LNCAP (cell line): Measurements from ENCODE around the gene KDM6A.

Experiments
- CTCF ChIP-seq: fragments of 450-650 bp; IDR thresholded peaks from 2 replicates; pipeline ENCODE4 v1.5.1; 2017; ENCODE audit warnings: mild to moderate bottlenecking

KDM6A gene

GRCh38 chrX:44906542-44906941 is 33.6 kb downstream of the KDM6A start:
- TF ChIP-seq CTCF = no peak

DNA sequence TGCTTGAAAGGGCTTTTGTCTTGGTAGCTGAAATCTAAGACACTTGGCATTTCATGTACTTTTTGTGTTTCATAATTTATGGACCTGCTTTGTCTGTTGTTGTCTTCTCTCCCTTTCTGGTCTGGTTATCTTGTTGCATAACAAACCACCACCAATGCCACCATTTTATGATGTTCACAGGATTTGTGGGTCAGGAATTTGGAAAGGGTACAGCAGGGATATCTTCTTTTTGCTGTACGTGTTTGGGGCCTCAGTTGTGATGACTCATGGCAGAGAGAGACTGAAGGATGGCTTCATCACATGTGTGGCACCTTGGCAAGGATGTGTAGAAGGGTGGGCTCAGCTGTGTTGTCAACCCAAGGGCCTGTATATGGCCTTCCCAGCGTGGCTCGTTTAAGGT is 35.2 kb downstream of the KDM6A start:
- TF ChIP-seq CTCF = no peak

DNA sequence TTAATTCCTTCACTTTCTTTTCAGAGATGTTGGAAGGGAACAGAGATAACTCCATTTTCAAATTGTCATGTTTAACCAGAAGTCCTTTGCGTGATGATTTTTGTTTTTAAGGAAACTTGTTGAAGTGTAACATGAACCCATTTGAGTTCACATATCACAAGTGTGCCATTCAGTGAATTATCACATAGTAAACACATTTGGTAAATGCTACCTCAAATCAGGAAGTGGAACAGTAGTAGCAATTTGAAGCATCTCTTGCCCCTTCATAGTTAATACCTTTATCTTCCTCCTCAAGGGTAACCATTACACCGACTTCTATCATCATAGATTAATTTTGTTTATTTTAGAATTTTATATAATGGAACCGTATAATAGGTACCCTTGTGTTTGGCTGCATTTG is 35.8 kb downstream of the KDM6A start:
- TF ChIP-seq CTCF = no peak

GRCh38 chrX:44913656-44914531 is 40.9 kb downstream of the KDM6A start:
- TF ChIP-seq CTCF = no peak

DNA sequence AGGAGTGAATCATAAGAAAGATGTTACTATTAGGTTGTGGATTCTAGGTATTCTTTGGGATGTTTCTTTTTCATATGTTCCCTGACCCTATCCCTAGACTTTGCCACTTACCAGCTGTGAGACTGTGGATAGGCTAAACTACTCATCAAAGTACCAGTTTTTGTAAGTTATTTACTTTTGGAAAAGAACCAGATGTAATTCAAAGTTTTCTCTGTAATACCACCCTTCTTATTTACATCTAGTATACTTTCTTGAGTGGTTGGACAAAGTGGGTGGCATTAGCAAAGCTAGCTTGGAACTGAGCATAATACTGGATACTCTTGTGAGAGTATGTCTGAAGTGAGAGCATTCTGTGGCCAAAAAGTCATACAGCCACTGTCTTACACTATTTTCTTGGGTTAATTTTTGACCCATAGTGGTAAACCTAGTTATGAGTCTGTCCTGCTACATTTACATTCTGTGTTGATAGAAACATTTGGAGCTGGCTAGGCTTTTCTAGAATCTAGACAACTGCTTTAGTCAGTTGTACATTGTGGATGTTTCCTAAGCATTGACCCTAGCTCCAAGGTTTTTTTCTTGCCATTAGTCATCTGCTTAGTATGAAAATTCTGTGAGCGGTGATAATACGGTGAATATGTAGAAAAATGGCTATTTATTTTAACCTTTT is 41.7 kb downstream of the KDM6A start:
- no peak for TF ChIP-seq CTCF

- TF ChIP-seq CTCF = no peak
Measured at GRCh38 chrX:44915361-44915868, 42.4 kb downstream of the KDM6A start.

- TF ChIP-seq CTCF = no peak
Measured at GRCh38 chrX:44918722-44919121, 45.7 kb downstream of the KDM6A start.
